Activated naive CD8-positive, alpha-beta T cell (primary cell): ENCODE measurements around the gene PTK6.
"Not testable (repeated sequence)": the region's sequence is repeated elsewhere in the genome, so short reads cannot be mapped to it uniquely, and the experiment has no call there.

Source experiments
- H3K27ac Mint-ChIP-seq: one replicate; pipeline ENCODE4 v1.8.0; 2021; ENCODE audit warnings: mixed read lengths
- H3K27me3 Mint-ChIP-seq: one replicate; pipeline ENCODE4 v1.8.0; 2021; ENCODE audit warnings: mixed read lengths
- H3K36me3 Mint-ChIP-seq: one replicate; pipeline ENCODE4 v1.8.0; 2021; ENCODE audit warnings: mixed read lengths
- H3K4me1 Mint-ChIP-seq: one replicate; pipeline ENCODE4 v1.8.0; 2021; ENCODE audit warnings: low read depth, mixed read lengths
- H3K4me3 Mint-ChIP-seq: one replicate; pipeline ENCODE4 v1.8.0; 2021; ENCODE audit warnings: mild to moderate bottlenecking, mixed read lengths
- H3K9me3 Mint-ChIP-seq: one replicate; pipeline ENCODE4 v1.8.0; 2021; ENCODE audit warnings: low read depth, mixed read lengths

Gene PTK6

DNA sequence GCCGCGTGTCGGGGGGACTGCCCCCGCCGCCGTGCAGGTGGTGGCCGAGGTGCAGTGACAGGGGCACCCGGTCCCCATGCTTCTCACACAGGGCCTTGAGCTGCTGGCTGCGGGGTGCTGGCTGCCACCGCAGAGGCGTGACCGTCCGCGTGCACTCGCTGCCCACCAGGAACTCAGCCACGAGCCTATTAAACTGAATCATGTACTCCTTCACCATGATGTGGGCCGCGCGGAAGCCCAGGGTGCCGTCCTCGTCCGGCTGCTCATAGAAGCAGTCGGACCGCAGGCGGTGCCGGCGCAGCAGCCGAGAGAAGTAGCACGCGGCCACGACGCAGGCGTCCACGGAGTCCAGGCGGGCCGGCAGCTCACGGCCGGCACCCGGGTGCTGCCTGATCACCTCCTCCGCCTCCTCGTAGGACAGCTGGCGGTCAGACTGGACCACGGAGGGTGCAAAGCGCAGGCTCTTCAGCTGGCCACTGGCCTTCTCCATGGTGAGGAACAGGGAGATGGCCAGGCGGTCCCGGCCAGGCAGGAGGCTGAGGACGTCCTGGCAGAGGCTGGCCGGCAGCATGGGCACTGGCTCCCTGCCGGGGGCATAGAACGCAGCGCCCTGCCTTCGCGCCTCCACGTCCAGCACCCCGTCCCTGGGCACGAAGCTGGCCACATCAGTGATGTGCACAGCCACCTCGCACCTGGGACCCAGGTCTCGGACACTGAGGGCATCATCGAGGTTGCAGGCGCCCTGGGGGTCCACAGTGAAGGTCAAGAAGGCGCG is 27.0 kb upstream of the PTK6 start:
- H3K36me3 Mint-ChIP-seq, result peaks cover 2% of the 10 kb centered on the region
- H3K27ac Mint-ChIP-seq, result no peak overlapping the region
- no peaks in the 10 kb centered on the region for H3K9me3 Mint-ChIP-seq
- no peaks in the 10 kb centered on the region for H3K27me3 Mint-ChIP-seq
- peaks cover 14% of the 10 kb centered on the region for H3K4me1 Mint-ChIP-seq
- no peak overlapping the region for H3K4me3 Mint-ChIP-seq

DNA sequence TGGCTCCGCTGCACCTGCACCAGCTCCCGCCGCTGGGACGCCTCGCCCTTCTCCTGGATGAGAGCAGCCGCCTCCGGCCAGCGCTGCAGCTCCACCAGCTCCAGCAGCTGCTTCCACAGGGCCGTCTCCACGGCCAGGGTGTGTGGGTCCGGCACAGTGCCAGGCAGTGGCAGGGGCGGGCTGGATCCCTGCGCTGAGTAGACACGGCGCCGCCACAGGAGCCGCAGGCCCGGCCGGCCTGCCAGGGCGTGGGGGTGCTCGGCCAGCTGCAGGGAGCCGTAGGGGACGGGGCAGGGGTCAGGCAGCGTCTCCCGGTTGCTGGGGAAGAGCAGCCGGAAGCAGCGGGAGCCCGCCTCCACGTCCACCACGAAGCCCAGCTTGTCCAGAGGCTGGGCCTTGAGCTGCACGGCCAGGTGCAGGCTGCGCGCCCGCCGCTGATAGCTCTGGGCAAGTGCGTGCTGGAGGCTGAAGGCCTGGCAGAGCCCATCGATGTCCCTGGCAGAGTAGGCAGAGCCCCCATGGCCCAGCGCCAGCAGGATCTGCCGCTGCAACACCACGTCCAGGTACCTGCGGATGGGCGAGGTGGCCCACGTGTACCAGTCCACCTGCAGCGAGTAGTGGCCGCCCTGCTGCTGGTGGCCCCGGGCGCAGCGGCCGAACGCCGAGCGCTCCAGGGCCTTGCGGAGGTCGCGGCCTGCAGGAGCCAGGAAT is 26.2 kb upstream of the PTK6 start:
- peaks cover 11% of the 10 kb centered on the region for H3K4me1 Mint-ChIP-seq
- no peaks in the 10 kb centered on the region for H3K27me3 Mint-ChIP-seq
- H3K9me3 Mint-ChIP-seq, result no peaks in the 10 kb centered on the region
- H3K36me3 Mint-ChIP-seq, result peaks cover 2% of the 10 kb centered on the region
- no peak overlapping the region for H3K4me3 Mint-ChIP-seq
- H3K27ac Mint-ChIP-seq, result no peak overlapping the region

DNA sequence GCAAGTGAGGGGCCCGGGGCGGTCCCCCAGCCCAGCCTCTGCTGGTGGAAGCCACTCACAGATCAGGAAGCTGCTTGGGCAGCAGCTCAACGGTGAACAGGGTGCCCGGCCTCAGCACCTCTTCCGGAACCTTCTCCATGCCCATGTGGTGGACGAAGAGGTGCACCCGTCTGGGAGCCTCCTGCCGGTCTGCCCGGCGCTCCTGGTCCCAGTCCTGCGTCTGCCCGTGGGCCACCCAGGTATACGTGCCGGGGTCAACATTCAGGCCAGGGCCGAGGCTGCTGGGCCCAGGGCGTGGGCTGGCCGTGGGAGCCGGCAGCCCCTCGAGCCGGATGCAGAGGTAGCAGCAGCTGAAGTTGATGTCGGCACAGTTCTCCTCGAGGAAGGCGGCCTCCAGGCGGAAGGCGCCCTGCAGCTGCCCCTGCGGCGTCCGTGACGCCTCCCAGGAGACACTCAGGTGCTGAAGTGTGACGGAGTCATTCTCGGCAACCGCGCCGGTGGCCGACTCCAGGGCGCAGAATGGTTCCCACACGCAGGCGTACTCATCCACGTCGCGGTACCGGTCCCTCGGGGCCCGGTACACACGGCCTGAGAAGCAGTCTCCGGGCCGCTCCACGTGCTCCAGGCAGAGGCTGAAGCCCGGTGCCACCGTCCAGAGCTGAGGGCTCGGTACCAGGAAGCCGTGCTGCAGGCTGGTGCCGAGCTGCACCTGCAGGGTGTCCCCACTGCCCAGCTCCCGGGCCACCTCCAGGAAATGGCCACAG is 25.5 kb upstream of the PTK6 start:
- H3K4me3 Mint-ChIP-seq, result no peak overlapping the region
- no peak overlapping the region for H3K27ac Mint-ChIP-seq
- peaks cover 5% of the 10 kb centered on the region for H3K4me1 Mint-ChIP-seq
- H3K27me3 Mint-ChIP-seq, result no peaks in the 10 kb centered on the region
- H3K36me3 Mint-ChIP-seq, result peaks cover 2% of the 10 kb centered on the region
- no peaks in the 10 kb centered on the region for H3K9me3 Mint-ChIP-seq

DNA sequence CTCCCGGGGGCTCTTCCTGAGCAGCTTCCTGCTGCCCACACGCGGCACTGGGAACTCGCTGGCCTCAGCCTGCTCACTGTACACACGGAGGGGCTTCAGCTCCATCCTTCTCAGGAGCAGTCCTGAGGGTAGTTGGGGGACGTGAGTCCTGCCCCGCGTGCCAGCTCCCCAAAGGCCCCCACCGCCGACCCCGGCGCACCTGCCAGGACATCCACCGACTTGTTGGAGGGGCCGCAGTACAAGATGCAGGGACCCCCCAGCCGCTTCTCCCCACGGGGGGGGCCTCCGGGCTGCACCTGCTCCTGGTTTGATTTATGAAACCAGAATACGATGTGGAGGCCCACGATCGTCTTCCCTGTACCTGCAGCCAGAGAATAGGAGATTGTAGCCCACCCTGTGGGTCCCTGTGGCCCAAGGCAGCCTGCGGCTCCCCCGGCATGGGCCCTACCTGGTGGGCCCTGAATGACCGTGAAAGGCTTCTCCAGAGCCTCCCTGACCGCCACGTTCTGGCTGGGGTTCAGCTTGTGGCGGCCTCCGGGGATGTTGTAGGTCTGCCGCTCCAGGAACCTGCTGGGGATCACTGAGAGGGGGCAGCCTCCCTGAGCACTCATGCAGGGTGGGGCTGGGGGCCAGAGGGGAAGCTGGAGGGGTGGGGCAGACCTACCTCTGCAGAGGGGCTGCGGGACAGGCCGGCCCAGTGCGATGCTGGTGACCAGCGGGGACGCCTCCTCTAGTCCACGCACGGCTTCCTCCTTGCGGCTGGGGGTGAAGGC is 24.6 kb upstream of the PTK6 start:
- Mint-ChIP-seq H3K4me3 (no peak overlapping the region), H3K9me3 (no peaks in the 10 kb centered on the region), H3K27ac (no peak overlapping the region), H3K27me3 (no peaks in the 10 kb centered on the region), H3K4me1 (peaks cover 2% of the 10 kb centered on the region), H3K36me3 (peaks cover 2% of the 10 kb centered on the region)

DNA sequence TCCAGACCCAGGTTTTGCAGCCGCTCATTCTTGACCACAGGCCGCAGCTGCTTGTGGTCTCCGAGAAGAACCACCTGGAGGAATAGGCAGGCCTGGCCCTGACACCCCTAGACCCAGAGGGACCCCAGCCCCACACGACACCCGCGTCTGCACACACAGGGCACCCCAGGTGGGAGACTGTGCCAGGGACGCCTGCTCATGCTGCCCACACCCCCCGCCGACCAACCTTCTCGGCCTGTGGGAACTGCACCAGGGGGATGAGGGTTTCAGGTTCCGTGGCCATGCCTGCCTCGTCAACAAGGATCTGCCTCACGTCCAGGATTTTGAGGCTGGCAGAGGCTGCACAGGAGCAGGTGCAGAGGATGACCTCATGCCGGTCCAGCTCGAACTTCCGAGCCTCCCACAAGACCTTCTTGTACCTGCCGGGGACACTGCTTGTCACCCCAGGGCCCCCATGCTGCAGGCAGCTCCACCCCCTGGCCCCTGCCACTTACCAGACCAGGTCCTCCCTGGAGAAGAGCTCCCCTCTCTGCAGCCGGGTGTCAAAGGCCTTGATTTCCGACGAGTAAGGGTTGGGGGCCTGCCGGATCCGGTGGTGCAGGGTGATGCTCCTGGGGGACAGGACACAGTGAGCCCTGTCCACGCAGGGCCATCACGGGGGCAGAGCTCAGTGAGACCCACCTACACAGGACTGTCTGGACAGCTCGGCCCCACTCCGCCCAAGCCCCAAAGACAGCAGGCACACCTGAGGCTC is 23.9 kb upstream of the PTK6 start:
- Mint-ChIP-seq H3K4me3 (no peak overlapping the region), H3K27me3 (no peaks in the 10 kb centered on the region), H3K9me3 (no peaks in the 10 kb centered on the region), H3K36me3 (peaks cover 2% of the 10 kb centered on the region), H3K27ac (no peak overlapping the region), H3K4me1 (peaks cover 2% of the 10 kb centered on the region)

DNA sequence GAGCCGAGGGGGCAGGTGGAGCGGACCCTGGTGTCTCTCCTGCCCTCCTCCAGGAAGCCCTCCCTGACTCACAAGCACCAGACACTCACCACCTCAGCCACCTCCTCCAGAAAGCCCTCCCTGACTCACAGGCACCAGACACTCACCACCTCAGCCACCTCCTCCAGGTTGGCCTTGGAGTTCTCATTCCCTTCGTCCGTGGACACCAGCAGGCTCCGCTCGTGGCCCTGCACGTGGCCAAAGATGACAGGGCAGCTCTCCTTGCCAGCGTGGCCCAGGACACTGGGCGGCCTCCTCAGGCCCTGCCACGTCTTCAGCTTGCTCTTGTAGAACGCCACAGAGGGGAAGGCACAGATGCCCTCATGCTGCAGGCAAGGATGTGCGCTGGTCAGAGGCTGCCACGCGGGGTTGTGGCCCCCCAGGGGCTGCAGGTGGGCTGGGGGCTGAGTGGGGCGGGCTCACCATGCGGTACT is 23.2 kb upstream of the PTK6 start:
- Mint-ChIP-seq H3K9me3 (no peaks in the 10 kb centered on the region), H3K27me3 (no peaks in the 10 kb centered on the region), H3K27ac (no peak overlapping the region), H3K4me1 (peaks cover 2% of the 10 kb centered on the region), H3K4me3 (no peak overlapping the region), H3K36me3 (peaks cover 2% of the 10 kb centered on the region)

DNA sequence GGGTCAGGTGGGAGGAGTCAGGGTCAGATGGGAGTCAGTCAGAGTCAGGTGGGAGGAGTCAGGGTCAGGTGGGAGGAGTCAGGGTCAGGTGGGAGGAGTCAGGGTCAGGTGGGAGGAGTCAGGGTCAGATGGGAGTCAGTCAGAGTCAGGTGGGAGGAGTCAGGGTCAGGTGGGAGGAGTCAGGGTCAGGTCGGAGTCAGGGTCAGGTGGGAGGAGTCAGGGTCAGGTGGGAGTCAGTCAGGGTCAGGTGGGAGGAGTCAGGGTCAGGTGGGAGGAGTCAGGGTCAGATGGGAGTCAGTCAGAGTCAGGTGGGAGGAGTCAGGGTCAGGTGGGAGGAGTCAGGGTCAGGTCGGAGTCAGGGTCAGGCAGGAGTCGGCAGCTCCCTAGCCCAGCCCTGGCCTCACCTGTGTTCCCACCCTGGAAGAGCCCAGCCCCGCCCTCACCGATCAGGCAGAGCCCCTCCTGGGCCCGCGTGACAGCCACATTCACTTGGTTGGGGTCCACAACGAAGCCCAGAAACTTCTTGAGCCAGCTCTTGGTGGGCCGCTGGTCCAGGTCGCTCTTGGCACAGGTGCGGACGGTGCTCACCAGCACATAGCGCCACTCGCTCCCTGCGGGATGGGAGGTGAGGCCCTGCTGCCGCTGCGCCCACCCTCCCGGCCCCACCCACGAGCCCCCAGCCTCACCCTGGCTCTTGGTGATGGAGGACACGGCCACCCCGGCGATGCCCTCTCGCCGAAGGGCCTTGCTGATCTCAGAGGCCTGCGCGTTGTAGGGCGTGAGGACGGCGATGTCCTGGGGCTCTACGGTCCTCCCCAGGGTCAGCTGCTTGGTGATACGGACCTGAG is 22.5 kb upstream of the PTK6 start:
- H3K9me3 Mint-ChIP-seq, H3K27ac Mint-ChIP-seq, H3K36me3 Mint-ChIP-seq, H3K4me3 Mint-ChIP-seq, H3K4me1 Mint-ChIP-seq, H3K27me3 Mint-ChIP-seq: not testable (repeated sequence)

DNA sequence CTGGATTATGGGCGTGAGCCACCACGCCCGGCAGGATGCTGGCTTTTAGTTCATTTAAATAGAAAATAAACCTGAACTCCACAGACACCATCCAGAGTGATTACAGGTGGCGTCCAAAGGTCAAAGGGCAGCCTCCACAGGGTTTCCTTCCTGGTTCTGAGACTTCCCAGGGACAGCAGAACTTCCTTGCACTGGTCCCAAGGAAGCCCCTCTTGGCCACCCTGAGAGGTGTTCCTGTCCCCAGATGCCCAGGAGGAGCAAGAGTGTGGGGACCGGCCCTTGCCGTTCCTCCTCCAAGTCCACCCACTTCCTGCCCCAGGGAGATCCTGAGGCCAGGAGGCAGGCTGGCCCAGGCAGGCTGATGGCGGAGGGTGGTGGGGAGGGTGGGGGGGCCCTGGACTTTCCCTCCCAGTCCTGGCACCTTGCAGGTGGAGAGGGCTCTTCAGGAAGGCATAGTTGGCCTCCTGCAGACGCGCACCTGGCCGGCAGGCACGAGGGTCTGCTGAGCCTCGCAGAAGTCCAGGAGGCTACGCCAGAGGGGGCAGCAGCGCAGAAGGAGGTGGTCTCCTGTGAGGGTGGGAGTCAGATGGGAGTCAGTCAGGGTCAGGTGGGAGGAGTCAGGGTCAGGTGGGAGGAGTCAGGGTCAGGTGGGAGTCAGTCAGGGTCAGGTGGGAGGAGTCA is 21.8 kb upstream of the PTK6 start:
- Mint-ChIP-seq H3K36me3 (peaks cover 2% of the 10 kb centered on the region), H3K9me3 (no peaks in the 10 kb centered on the region), H3K4me1 (peaks cover 2% of the 10 kb centered on the region), H3K4me3 (no peak overlapping the region), H3K27ac (no peak overlapping the region), H3K27me3 (no peaks in the 10 kb centered on the region)

DNA sequence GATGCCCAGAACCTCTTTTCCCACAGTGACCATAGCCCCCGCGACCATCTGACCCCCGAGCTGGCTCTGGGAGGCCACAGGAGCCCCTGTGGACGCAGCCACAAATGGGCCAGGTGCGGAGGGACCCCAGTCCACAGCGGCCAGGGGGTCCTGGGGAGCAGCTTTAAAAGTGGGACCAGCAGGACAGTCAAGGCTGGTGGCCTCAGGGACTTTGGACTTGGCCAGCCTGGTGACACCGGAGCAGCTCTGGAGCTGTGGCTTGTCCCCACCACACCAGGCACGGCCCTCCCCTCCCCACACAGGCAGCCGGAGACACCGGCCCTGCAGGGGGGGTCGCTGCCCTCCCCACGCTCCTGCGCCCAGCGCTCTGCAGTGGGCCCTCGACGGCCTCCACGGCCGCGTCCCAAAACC is 20.3 kb upstream of the PTK6 start:
- no peak overlapping the region for H3K4me3 Mint-ChIP-seq
- H3K27me3 Mint-ChIP-seq, result no peaks in the 10 kb centered on the region
- H3K9me3 Mint-ChIP-seq, result no peaks in the 10 kb centered on the region
- peaks cover 2% of the 10 kb centered on the region for H3K36me3 Mint-ChIP-seq
- peaks cover 9% of the 10 kb centered on the region for H3K4me1 Mint-ChIP-seq
- no peak overlapping the region for H3K27ac Mint-ChIP-seq

DNA sequence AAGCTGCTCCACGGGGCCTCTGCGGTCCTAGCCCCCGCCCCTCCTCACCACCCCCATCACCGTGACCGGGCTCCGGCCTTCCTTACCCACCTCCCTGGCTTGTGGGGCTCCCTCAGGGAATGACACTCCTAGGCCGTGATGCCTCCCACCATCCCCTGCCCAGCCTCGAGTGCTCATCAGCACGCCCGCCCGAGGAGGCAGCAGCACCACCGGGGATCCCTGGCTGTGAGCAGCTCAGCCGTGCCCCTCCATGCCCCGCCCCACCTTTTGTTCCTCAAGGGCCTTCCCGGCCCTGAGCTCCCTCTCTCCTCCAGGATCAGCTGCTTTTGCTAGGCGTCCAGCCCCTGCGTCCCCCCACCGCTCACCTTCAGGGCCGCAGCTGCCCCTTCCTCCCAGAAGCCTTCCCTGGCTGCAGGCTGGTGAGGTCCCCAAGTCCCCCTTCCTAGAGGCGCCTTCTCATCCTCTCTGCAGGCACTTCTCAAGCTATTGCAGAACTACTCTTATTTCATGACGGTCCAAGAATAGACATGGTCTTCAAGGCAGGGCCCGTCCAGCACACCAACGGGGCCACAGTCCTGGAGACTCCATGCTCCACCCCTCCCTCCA is 19.8 kb upstream of the PTK6 start:
- no peaks in the 10 kb centered on the region for H3K27me3 Mint-ChIP-seq
- H3K4me3 Mint-ChIP-seq, result no peak overlapping the region
- H3K36me3 Mint-ChIP-seq, result peaks cover 2% of the 10 kb centered on the region
- H3K9me3 Mint-ChIP-seq, result no peaks in the 10 kb centered on the region
- peaks cover 10% of the 10 kb centered on the region for H3K4me1 Mint-ChIP-seq
- no peak overlapping the region for H3K27ac Mint-ChIP-seq

DNA sequence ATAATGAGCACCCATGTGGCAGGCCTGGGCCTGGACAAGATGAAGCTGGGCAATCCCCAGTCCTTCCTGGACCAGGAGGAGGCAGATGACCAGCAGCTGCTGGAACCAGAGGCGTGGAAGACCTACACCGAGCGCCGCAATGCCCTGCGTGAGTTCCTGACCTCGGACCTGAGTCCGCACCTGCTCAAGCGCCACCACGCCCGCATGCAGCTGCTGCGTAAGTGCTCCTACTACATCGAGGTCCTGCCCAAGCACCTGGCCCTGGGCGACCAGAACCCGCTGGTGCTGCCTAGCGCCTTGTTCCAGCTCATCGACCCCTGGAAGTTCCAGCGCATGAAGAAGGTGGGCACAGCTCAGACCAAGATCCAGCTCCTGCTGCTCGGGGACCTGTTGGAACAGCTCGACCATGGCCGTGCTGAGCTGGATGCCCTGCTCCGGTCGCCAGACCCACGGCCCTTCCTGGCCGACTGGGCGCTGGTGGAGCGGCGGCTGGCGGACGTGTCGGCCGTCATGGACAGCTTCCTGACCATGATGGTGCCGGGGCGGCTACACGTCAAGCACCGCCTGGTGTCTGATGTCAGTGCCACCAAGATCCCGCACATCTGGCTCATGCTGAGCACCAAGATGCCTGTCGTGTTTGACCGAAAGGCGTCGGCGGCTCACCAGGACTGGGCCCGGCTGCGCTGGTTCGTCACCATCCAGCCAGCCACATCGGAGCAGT is 18.6 kb upstream of the PTK6 start:
- no peak overlapping the region for H3K27ac Mint-ChIP-seq
- peaks cover 13% of the 10 kb centered on the region for H3K4me1 Mint-ChIP-seq
- peaks cover 2% of the 10 kb centered on the region for H3K36me3 Mint-ChIP-seq
- H3K4me3 Mint-ChIP-seq, result no peak overlapping the region
- no peaks in the 10 kb centered on the region for H3K27me3 Mint-ChIP-seq
- no peaks in the 10 kb centered on the region for H3K9me3 Mint-ChIP-seq
